ENCODE measurements around the gene PARD3B.

DNA sequence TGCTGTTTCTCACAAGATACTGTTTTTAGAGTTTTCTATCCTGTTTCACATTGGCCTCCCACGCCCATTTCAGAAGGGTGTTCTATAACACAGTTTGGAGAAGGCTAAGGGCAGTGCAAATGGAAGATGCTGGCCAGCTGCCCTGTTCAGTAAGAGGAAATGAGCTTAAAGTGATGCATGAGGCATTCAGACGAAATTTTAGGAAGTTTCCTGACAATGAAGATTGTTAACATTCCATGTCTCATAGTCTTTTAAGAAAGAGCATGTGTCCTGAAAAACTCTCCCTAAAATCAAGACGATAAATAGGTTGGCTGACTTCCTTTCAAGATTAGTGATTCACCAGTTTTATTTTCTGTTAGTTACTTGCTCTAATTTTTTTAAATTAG is 652.9 kb downstream of the PARD3B start:
- TF ChIP-seq POLR2A (IDR thresholded peaks at IDR 0.05; ENCODE audit: low read depth, low read length) (no peak), TAF1 (IDR thresholded peaks at IDR 0.05; ENCODE audit: low read depth, low read length) (no peak), POLR2AphosphoS5 (IDR thresholded peaks at IDR 0.05; ENCODE audit: low read depth, low read length) (no peak), PAX5 (IDR thresholded peaks at IDR 0.05; ENCODE audit: insufficient read depth, low read length, severe bottlenecking) (no peak), SPI1 (IDR thresholded peaks at IDR 0.05; ENCODE audit: low read depth, low read length) (no peak)

Measured in GM12891 (cell line).